Neural progenitor cell (in vitro differentiated cells): ENCODE results near the gene CFAP299. TPM values are rescaled to one million over a fixed set of nuclear protein-coding genes. Genes with fewer than 3 reads are reported as not detected.

Source experiments
- DNase-seq: peaks from one replicate; pipeline ENCODE4 v3.0.0-alpha.2; 2016; ENCODE audit warnings: low spot score
- H2AFZ ChIP-seq: fragments of 200-600 bp; sonication (generic); replicated peaks from 2 replicates; pipeline ENCODE4 v1.6.1; 2016; ENCODE audit warnings: antibody characterized with exemption
- H3F3A ChIP-seq: fragments of 200-600 bp; sonication (generic); 2 replicates; pipeline ENCODE4 v1.6.1; 2016; ENCODE audit warnings: antibody characterized with exemption, low read depth
- H3K27ac ChIP-seq: fragments of 200-600 bp; sonication (generic); 2 replicates; pipeline ENCODE4 v1.5.1; 2016; ENCODE audit warnings: mild to moderate bottlenecking
- H3K27me3 ChIP-seq: fragments of 200-600 bp; sonication (generic); 2 replicates; pipeline ENCODE4 v1.6.1; 2016; ENCODE audit warnings: mild to moderate bottlenecking, moderate library complexity
- H3K36me3 ChIP-seq: fragments of 200-600 bp; sonication (generic); 2 replicates; pipeline ENCODE4 v1.5.1; 2016
- H3K4me1 ChIP-seq: fragments of 200-600 bp; sonication (generic); 2 replicates; pipeline ENCODE4 v1.6.1; 2016; ENCODE audit warnings: mixed run types
- H3K4me2 ChIP-seq: fragments of 200-600 bp; sonication (generic); 2 replicates; pipeline ENCODE4 v1.6.1; 2016
- H3K4me3 ChIP-seq: fragments of 200-600 bp; sonication (generic); 2 replicates; pipeline ENCODE4 v1.5.1; 2016
- H3K79me2 ChIP-seq: fragments of 200-600 bp; sonication (generic); 2 replicates; pipeline ENCODE4 v1.6.1; 2016; ENCODE audit warnings: low read depth
- H3K9ac ChIP-seq: fragments of 200-600 bp; sonication (generic); 2 replicates; pipeline ENCODE4 v1.6.1; 2016
- H3K9me3 ChIP-seq: fragments of 200-600 bp; sonication (generic); 2 replicates; pipeline ENCODE4 v1.5.1; 2016; ENCODE audit warnings: low read depth
- H4K20me1 ChIP-seq: fragments of 200-600 bp; sonication (generic); 2 replicates; pipeline ENCODE4 v1.6.1; 2016; ENCODE audit warnings: low read depth
- H3K27ac Mint-ChIP-seq: 3 replicates; pipeline ENCODE4 v1.8.0; 2021; ENCODE audit warnings: mixed read lengths
- H3K27me3 Mint-ChIP-seq: 2 replicates; pipeline ENCODE4 v1.8.0; 2022; ENCODE audit warnings: low read depth, mild to moderate bottlenecking, inconsistent platforms, moderate library complexity, mixed read lengths; ENCODE audit not compliant: insufficient read depth
- H3K36me3 Mint-ChIP-seq: 3 replicates; pipeline ENCODE4 v1.8.0; 2021; ENCODE audit warnings: mixed read lengths
- H3K4me1 Mint-ChIP-seq: 3 replicates; pipeline ENCODE4 v1.8.0; 2021; ENCODE audit warnings: mixed read lengths
- H3K4me3 Mint-ChIP-seq: 3 replicates; pipeline ENCODE4 v1.8.0; 2021; ENCODE audit warnings: mild to moderate bottlenecking, moderate library complexity, mixed read lengths
- H3K9me3 Mint-ChIP-seq: 3 replicates; pipeline ENCODE4 v1.8.0; 2020; ENCODE audit warnings: mixed read lengths
- CTCF ChIP-seq: fragments of 200-600 bp; sonication (generic); IDR thresholded peaks from 2 replicates; pipeline ENCODE4 v1.5.1; 2017; ENCODE audit warnings: antibody characterized with exemption, mild to moderate bottlenecking
- EZH2 ChIP-seq: fragments of 200-600 bp; sonication (generic); IDR thresholded peaks from 2 replicates; pipeline ENCODE4 v1.6.1; 2017; ENCODE audit warnings: antibody characterized with exemption, mild to moderate bottlenecking, moderate library complexity
- EZH2phosphoT487 ChIP-seq: fragments of 200-600 bp; sonication (generic); IDR thresholded peaks from 2 replicates; pipeline ENCODE4 v1.6.1; 2017; ENCODE audit warnings: antibody characterized with exemption
- total RNA-seq: library from RNA; depleted of rRNA; stranded (reverse); fragments of >200 nt; gene quantifications from 2 replicates; pipeline ENCODE4 v1.2.3, GENCODE V29; 2015; ENCODE audit warnings: low replicate concordance

Gene CFAP299
- total RNA-seq, 1 donor from 2014 or later: not detected

- no peak for DNase-seq
- Histone ChIP-seq H4K20me1 (no peaks in the 10 kb centered on the region), H3K4me3 (no peak overlapping the region), H3K4me1 (no peaks in the 10 kb centered on the region), H3K4me2 (no peak overlapping the region), H3K27ac (no peak overlapping the region), H3K9ac (no peak overlapping the region), H3F3A (no peaks in the 10 kb centered on the region), H3K36me3 (no peaks in the 10 kb centered on the region), H3K9me3 (no peaks in the 10 kb centered on the region), H3K27me3 (no peaks in the 10 kb centered on the region), H3K79me2 (no peaks in the 10 kb centered on the region), H2AFZ (no peak overlapping the region)
- Mint-ChIP-seq H3K27me3 (no peaks in the 10 kb centered on the region), H3K4me1 (peaks cover 4% of the 10 kb centered on the region), H3K27ac (no peak overlapping the region), H3K4me3 (no peak overlapping the region), H3K36me3 (no peaks in the 10 kb centered on the region), H3K9me3 (no peaks in the 10 kb centered on the region)
- TF ChIP-seq CTCF (no peak), EZH2phosphoT487 (no peak), EZH2 (no peak)
These were observed 40.2 kb upstream of the CFAP299 start for GRCh38 chr4:80295336-80295735.

- Histone ChIP-seq H4K20me1 (no peaks in the 10 kb centered on the region), H2AFZ (no peak overlapping the region), H3K9ac (no peak overlapping the region), H3F3A (no peaks in the 10 kb centered on the region), H3K4me3 (no peak overlapping the region), H3K4me1 (no peaks in the 10 kb centered on the region), H3K27me3 (no peaks in the 10 kb centered on the region), H3K79me2 (no peaks in the 10 kb centered on the region), H3K27ac (no peak overlapping the region), H3K9me3 (no peaks in the 10 kb centered on the region), H3K4me2 (no peak overlapping the region), H3K36me3 (no peaks in the 10 kb centered on the region)
- no peaks in the 10 kb centered on the region for H3K9me3 Mint-ChIP-seq
- TF ChIP-seq EZH2 (no peak), CTCF (no peak), EZH2phosphoT487 (no peak)
- H3K27me3 Mint-ChIP-seq: no peaks in the 10 kb centered on the region
- peaks cover 4% of the 10 kb centered on the region for H3K4me1 Mint-ChIP-seq
- no peak overlapping the region for H3K27ac Mint-ChIP-seq
- no peak for DNase-seq
- no peaks in the 10 kb centered on the region for H3K36me3 Mint-ChIP-seq
- no peak overlapping the region for H3K4me3 Mint-ChIP-seq
These were observed 39.7 kb upstream of the CFAP299 start for GRCh38 chr4:80295826-80296225.

GRCh38 chr4:80301884-80302283 is 33.6 kb upstream of the CFAP299 start:
- peaks cover 2% of the 10 kb centered on the region for H3K27me3 Mint-ChIP-seq
- Histone ChIP-seq H3K4me3 (no peak overlapping the region), H3K79me2 (no peaks in the 10 kb centered on the region), H3K9ac (no peak overlapping the region), H3K9me3 (no peaks in the 10 kb centered on the region), H3K4me1 (no peaks in the 10 kb centered on the region), H3K27ac (no peak overlapping the region), H3F3A (no peaks in the 10 kb centered on the region), H4K20me1 (no peaks in the 10 kb centered on the region), H3K36me3 (no peaks in the 10 kb centered on the region), H3K27me3 (no peaks in the 10 kb centered on the region), H2AFZ (no peak overlapping the region), H3K4me2 (no peak overlapping the region)
- H3K4me3 Mint-ChIP-seq: no peak overlapping the region
- no peak overlapping the region for H3K27ac Mint-ChIP-seq
- no peaks in the 10 kb centered on the region for H3K36me3 Mint-ChIP-seq
- TF ChIP-seq EZH2: no peak
- no peak for TF ChIP-seq EZH2phosphoT487
- no peak for TF ChIP-seq CTCF
- no peaks in the 10 kb centered on the region for H3K9me3 Mint-ChIP-seq
- H3K4me1 Mint-ChIP-seq: no peaks in the 10 kb centered on the region
- DNase-seq: no peak
